Adipocyte (in vitro differentiated cells): ENCODE measurements around the gene PEX11G.
"Not testable (repeated sequence)": the region's sequence is repeated elsewhere in the genome, so short reads cannot be mapped to it uniquely, and the experiment has no call there.

Experiments used
- DNase-seq: peaks from one replicate; pipeline ENCODE4 v3.0.0-alpha.2; 2015; ENCODE audit warnings: low read depth
- H3K27me3 ChIP-seq: replicated peaks from 2 replicates; pipeline ENCODE4 v1.7.0; 2013; ENCODE audit warnings: mild to moderate bottlenecking, low read length, moderate library complexity; ENCODE audit not compliant: control insufficient read depth, insufficient read depth
- H3K36me3 ChIP-seq: 2 replicates; pipeline ENCODE4 v1.7.0; 2013; ENCODE audit warnings: low read length, mild to moderate bottlenecking, moderate library complexity; ENCODE audit not compliant: control insufficient read depth, insufficient read depth, severe bottlenecking
- H3K4me1 ChIP-seq: 2 replicates; pipeline ENCODE4 v1.7.0; 2013; ENCODE audit warnings: mild to moderate bottlenecking, low read length, moderate library complexity; ENCODE audit not compliant: control insufficient read depth, insufficient read depth
- H3K4me3 ChIP-seq: 2 replicates; pipeline ENCODE4 v1.7.0; 2013; ENCODE audit warnings: mild to moderate bottlenecking, low read length, moderate library complexity
- H3K9ac ChIP-seq: 2 replicates; pipeline ENCODE4 v1.7.0; 2013; ENCODE audit warnings: mild to moderate bottlenecking, low read length, moderate library complexity
- H3K9me3 ChIP-seq: 2 replicates; pipeline ENCODE4 v1.7.0; 2013; ENCODE audit warnings: mild to moderate bottlenecking, low read length, moderate library complexity; ENCODE audit not compliant: control insufficient read depth

Gene PEX11G

DNA sequence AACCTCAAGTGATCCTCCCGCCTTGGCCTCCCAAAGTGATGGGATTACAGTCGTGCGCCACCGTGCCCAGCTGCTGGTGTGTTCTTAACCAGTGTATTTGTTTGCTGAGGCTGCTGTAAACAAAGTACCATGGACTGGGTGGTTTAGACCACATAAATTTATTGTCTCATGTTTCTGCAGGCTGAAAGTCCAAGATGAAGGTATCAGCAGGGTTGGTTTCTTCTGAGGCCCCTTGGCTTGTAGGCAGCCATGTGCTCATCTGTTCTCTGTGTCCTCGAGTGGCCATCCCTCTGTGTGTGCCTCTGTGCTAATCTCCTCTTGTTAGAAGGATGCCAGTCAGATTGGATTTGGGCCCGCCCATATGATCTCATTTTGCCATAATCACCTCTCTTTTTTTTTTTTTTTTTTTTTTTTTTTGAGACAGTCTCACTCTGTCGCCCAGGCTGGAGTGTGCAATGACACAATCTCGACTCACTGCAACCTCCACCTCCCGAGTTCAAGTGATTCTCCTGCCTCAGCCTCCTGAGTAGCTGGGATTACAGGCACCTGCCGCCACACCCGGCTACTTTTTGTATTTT is 31.8 kb downstream of the PEX11G start:
- H3K4me3 ChIP-seq, result no peak overlapping the region
- H3K9me3 ChIP-seq, result no peaks in the 10 kb centered on the region
- DNase-seq, result no peak
- H3K27me3 ChIP-seq, result no peaks in the 10 kb centered on the region
- H3K4me1 ChIP-seq, result no peaks in the 10 kb centered on the region
- H3K36me3 ChIP-seq, result peaks cover 39% of the 10 kb centered on the region
- H3K9ac ChIP-seq, result no peak overlapping the region

DNA sequence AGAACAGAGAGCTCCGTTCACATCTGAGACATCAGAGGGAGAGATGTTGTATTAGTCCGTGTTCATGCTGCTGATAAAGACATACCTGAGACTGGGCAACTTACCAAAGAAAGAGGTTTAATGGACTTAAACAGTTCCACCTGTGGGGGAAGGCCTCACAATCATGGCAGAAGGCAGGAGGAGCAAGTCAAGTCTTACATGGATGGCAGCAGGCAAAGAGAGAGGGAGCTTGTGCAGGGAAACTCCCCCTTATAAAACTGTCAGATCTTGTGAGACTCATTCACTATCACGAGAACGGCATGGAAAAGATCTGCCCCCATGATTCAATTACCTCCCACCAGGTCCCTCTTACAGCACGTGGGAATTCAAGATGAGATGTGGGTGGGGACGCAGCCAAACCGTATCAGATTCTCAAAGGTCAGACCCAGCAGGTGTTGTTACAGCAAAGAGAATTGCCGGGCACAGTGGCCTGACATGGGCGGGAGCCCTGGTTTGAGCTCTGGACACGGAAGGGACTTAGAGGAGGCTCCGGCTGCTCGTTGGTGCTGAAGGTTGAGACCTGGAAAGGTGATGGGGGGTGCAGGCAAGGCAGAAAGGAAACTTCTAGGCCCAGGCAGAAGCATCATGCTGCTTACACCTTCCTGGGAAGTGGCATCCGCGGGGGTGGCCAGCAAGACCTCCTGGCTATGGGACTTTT is 33.1 kb downstream of the PEX11G start:
- Histone ChIP-seq H3K9ac (no peak overlapping the region), H3K36me3 (peaks cover 38% of the 10 kb centered on the region), H3K4me1 (no peaks in the 10 kb centered on the region), H3K27me3 (no peaks in the 10 kb centered on the region), H3K4me3 (no peak overlapping the region), H3K9me3 (no peaks in the 10 kb centered on the region)
- no peak for DNase-seq

DNA sequence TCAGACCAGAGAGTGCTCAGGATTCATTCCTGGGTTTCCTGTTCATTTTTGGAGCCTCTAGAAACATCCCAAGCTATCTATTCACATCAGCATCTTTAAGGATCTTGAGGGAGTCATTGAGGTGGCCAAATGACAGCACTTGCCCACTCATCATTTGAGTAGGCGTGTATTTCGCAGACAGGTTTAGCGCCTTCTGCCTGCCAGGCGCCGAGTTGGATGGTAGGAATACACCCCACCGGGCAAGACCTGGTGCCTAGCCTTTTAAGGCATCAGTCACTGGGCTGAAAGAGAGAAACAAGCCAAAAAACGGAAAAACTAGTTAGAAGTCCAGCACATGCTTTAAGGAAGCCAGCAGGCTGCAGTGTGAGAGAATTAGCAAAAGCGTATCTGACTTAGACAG is 33.8 kb downstream of the PEX11G start:
- DNase-seq, result no peak
- Histone ChIP-seq H3K9ac (no peak overlapping the region), H3K36me3 (peaks cover 35% of the 10 kb centered on the region), H3K9me3 (no peaks in the 10 kb centered on the region), H3K4me3 (no peak overlapping the region), H3K27me3 (no peaks in the 10 kb centered on the region), H3K4me1 (no peaks in the 10 kb centered on the region)

DNA sequence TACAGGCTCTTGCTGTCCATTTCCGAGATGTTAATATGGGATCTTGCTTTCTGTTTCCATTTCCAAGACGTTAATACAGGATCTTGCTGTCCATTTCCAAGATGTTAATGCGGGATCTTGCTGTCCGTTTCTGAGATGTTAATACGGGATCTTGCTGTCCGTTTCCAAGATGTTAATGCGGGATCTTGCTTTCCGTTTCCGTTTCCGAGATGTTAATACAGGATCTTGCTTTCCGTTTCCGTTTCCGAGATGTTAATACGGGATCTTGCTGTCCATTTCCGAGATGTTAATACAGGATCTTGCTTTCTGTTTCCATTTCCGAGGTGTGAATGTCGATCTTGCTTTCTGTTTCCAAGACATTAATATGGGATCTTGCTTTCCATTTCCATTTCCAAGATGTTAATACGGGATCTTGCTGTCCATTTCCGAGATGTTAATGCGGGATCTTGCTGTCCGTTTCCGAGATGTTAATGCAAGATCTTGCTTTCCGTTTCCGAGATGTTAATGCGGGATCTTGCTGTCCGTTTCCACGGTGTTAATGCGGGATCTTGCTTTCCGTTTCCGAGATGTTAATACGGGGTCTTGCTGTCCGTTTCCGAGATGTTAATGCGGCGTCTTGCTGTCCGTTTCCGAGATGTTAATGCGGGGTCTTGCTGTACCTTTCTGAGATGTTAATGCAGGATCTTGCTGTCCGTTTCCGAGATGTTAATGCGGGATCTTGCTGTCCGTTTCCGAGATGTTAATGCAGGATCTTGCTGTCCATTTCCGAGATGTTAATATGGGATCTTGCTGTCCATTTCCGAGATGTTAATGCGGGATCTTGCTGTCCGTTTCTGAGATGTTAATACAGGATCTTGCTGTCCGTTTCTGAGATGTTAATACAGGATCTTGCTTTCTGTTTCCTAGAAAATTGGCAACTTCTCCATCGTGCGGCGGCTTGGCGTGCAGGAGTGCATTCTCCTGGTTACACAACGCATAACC is 38.3 kb downstream of the PEX11G start:
- H3K4me3 ChIP-seq, result no peak overlapping the region
- H3K36me3 ChIP-seq, result peaks cover 36% of the 10 kb centered on the region
- no peaks in the 10 kb centered on the region for H3K27me3 ChIP-seq
- H3K4me1 ChIP-seq, result no peaks in the 10 kb centered on the region
- H3K9me3 ChIP-seq, result no peaks in the 10 kb centered on the region
- DNase-seq, result peak; percentile 19
- H3K9ac ChIP-seq, result no peak overlapping the region

DNA sequence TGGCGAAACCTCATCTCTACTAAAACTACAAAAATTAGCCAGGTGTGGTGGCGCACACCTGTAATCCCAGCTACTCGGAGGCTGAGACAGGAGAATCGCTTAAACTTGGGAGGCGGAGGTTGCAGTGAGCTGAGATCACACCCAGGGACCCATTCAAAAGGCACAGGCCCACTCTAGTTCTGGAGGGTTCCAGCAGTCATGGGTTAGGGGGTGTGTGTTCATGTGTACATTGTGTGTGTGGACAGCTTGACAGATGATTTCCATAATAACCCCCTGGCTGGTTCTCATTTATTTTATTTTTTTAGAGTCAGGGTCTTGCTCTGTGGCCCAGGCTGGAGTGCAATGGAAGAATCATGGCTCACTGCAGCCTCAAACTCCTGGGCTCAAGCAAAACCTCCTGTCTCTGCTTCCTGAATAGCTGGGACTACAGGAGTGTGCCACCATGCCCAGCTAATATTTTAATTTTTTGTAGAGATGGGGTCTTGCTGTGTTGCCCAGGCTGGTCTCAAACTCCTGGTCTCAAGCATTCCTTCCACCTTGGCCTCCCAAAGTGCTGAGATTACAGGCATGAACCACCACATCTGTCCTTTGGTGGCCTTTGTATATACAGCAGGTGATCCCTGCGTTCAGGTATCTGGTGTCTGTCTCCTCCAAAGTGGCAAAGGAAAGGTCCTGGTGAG is 39.3 kb downstream of the PEX11G start:
- not testable (repeated sequence) for H3K9ac ChIP-seq, H3K27me3 ChIP-seq, H3K4me3 ChIP-seq, H3K9me3 ChIP-seq, H3K4me1 ChIP-seq, DNase-seq
- peaks cover 45% of the 10 kb centered on the region for H3K36me3 ChIP-seq

DNA sequence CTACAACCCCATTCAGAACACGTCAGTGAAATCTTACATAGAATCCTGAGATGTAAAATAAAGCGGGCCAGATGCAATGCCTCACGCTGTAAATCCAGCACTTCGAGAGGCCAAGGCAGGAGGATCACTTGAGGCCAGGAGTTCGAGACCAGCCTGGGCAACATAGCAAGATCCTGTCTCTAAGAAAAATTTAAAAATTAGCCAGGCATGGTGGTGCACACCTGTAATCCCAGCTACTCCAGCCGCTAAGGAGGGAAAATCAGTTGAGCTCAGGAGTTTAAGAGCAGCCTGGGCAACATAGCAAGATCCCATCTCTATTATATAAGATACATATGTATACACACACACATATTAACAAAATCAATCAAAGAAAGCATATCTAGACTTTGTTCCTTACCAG is 41.2 kb downstream of the PEX11G start:
- Histone ChIP-seq H3K9ac (no peak overlapping the region), H3K27me3 (no peaks in the 10 kb centered on the region), H3K9me3 (no peaks in the 10 kb centered on the region), H3K4me1 (no peaks in the 10 kb centered on the region), H3K4me3 (no peak overlapping the region), H3K36me3 (peaks cover 49% of the 10 kb centered on the region)
- DNase-seq, result no peak

DNA sequence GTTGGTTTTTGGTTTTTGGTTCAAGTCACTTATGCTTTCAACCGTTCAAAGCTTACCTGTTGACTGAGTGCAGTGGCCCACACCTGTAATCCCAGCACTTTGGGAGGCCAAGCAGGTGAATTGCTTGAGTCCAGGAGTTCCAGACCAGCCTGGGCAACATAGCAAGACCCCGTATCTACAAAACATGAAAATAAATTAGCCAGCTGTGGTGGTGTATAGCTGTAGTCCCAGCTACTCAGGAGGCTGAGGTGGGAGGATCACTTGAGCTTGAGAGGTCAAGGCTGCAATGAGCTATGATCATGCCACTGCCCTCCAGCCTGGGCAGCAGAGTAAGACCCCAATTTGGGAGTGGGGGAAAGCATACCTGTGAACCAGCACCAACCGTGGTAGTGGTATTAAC is 43.7 kb downstream of the PEX11G start:
- Histone ChIP-seq H3K9ac (no peak overlapping the region), H3K27me3 (no peaks in the 10 kb centered on the region), H3K36me3 (peaks cover 54% of the 10 kb centered on the region), H3K4me3 (no peak overlapping the region), H3K4me1 (peaks cover 5% of the 10 kb centered on the region), H3K9me3 (no peaks in the 10 kb centered on the region)
- no peak for DNase-seq

DNA sequence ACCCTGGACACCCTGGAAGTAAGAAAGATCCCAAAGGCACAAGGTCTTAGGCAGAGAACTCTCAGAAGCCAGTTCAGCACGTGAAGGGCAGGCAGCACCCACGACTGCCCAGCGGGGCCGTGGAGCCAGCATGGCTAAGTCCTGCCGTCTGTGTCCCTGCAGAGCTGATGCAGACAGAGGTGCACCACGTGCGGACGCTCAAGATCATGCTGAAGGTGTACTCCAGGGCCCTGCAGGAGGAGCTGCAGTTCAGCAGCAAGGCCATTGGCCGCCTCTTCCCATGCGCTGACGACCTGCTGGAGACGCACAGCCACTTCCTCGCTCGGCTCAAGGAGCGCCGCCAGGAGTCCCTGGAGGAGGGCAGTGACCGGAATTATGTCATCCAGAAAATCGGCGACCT is 44.8 kb downstream of the PEX11G start:
- Histone ChIP-seq H3K9ac (no peak overlapping the region), H3K4me1 (peaks cover 5% of the 10 kb centered on the region), H3K27me3 (no peaks in the 10 kb centered on the region), H3K9me3 (no peaks in the 10 kb centered on the region), H3K36me3 (peaks cover 52% of the 10 kb centered on the region), H3K4me3 (no peak overlapping the region)
- DNase-seq, result no peak

DNA sequence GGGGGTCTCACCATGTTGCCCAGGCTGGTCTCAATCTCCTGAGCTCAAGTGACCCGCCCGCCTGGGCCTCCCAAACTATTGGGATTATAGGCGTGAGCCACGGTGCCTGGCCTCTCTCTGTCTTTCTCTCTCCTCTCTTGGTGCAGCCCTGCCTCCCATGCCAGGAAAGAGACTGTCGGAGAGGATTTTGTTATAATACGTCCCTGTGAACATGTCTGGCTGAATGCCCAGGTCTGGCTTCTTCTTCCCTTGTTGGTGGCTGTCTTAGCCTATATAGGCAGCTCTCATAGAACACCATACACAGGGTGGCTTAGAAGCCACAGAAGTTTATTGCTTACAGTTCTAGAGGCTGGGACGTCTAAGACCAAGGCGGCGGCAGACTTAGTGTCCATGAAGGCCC is 46.4 kb downstream of the PEX11G start:
- DNase-seq, result no peak
- H3K9ac ChIP-seq, result no peak overlapping the region
- H3K4me3 ChIP-seq, result no peak overlapping the region
- H3K27me3 ChIP-seq, result no peaks in the 10 kb centered on the region
- peaks cover 39% of the 10 kb centered on the region for H3K36me3 ChIP-seq
- H3K4me1 ChIP-seq, result peaks cover 5% of the 10 kb centered on the region
- no peaks in the 10 kb centered on the region for H3K9me3 ChIP-seq

DNA sequence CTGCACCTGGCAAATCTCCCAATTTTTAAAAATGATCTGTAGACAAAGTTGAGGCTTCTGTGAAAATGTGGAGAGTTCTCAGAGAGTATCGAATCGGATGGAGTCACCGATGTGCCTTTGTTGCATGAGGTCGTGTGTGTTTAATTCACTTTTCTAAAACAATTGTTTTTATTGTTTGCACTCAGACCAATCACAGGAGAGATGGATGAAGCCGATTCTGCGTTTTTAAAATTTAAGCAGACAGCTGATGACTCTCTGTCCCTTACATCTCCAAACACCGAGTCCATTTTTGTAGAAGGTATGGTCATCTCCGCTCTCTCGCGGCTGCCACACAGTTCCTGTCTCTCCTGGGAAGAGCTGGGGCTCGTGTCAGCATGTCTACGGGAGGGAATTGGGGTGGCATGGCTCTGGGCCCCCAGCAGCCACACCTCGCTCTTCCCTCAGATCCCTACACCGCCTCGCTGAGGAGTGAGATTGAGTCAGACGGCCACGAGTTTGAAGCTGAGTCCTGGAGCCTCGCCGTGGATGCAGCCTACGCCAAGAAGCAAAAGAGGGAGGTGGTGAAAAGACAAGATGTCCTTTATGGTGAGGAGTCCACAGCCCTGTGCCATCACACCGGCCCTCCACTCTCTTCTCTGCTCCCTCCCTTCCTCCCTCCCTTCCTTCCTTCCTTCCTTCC is 47.2 kb downstream of the PEX11G start:
- Histone ChIP-seq H3K9me3 (no peaks in the 10 kb centered on the region), H3K9ac (no peak overlapping the region), H3K4me3 (no peak overlapping the region), H3K4me1 (peaks cover 5% of the 10 kb centered on the region), H3K27me3 (no peaks in the 10 kb centered on the region), H3K36me3 (peaks cover 37% of the 10 kb centered on the region)
- DNase-seq, result no peak
